B cell (primary cell): Measurements from ENCODE around the gene NPTN. TPM values are rescaled to one million over a fixed set of nuclear protein-coding genes. Genes with fewer than 3 reads are reported as not detected.

Experiments used
- ATAC-seq: fragments of 200-7000 bp; cut with Tn5 transposase; one replicate; pipeline ENCODE4 v1.10.0; 2021; ENCODE audit warnings: low read depth, mild to moderate bottlenecking, moderate number of reproducible peaks, moderate library complexity
- CTCF ChIA-PET: fragments of 350-600 bp; sonication (Branson Sonifier 250); formaldehyde crosslinking; loops from one replicate; lab custom pipeline; 2021; ENCODE audit warnings: antibody characterized with exemption, inconsistent platforms; lab: Charles Lee
- POLR2A ChIA-PET: fragments of 350-600 bp; sonication (Branson Sonifier 250); formaldehyde crosslinking; loops from one replicate; lab custom pipeline; 2021; ENCODE audit warnings: antibody characterized with exemption; lab: Charles Lee
- DNase-seq: peaks from one replicate; pipeline ENCODE4 v3.0.0; 2013
- H2AFZ ChIP-seq: 2 replicates; pipeline ENCODE4 v1.6.1; 2012; ENCODE audit warnings: mild to moderate bottlenecking, low read depth, low read length; ENCODE audit not compliant: insufficient read depth, poor library complexity, severe bottlenecking
- H3K27ac ChIP-seq, 2 donors: 1 replicate in 1 of 2; 2 replicates in 1 of 2; pipeline ENCODE4 v1.5.1; 2012 to 2013; ENCODE audit warnings: low read length in 2 of 2, mild to moderate bottlenecking in 2 of 2, moderate library complexity in 1 of 2
- H3K27me3 ChIP-seq, 4 experiments: fragments of 200-600 bp in 1 of 4; sonication (generic) in 1 of 4; replicated peaks in 1 of 4; 1 replicate in 2 of 4; 2 replicates in 2 of 4; pipeline versions ENCODE4 v1.6.1 to v1.7.0; 2013 to 2016; ENCODE audit warnings: low read length in 3 of 4, mild to moderate bottlenecking in 2 of 4, mixed read lengths in 1 of 4, moderate library complexity in 1 of 4; ENCODE audit not compliant: insufficient read depth in 4 of 4, control insufficient read depth in 3 of 4; ENCODE audit errors: control extremely low read depth in 1 of 4
- H3K36me3 ChIP-seq, 2 experiments: replicated peaks in 1 of 2; 1 replicate in 1 of 2; 2 replicates in 1 of 2; pipeline versions ENCODE4 v1.6.1 to v1.7.1; 2013; ENCODE audit warnings: low read length in 1 of 2; ENCODE audit not compliant: insufficient read depth in 2 of 2, control insufficient read depth in 1 of 2; ENCODE audit errors: control extremely low read depth in 1 of 2, extremely low read depth in 1 of 2
- H3K4me1 ChIP-seq, 2 donors: fragments of 200-600 bp in 1 of 2; sonication (generic) in 1 of 2; 1 replicate in 1 of 2; 2 replicates in 1 of 2; pipeline versions ENCODE4 v1.5.1 to v1.6.1; 2013 to 2017; ENCODE audit warnings: low read length in 2 of 2; ENCODE audit not compliant: control insufficient read depth in 2 of 2, insufficient read depth in 2 of 2
- H3K4me2 ChIP-seq: replicated peaks from 2 replicates; pipeline ENCODE3; 2012; ENCODE audit warnings: mild to moderate bottlenecking, low read depth, low read length; ENCODE audit not compliant: poor library complexity, severe bottlenecking
- H3K4me3 ChIP-seq, 5 experiments: fragments of 200-600 bp in 1 of 5; sonication (generic) in 1 of 5; 1 replicate in 3 of 5; 2 replicates in 2 of 5; pipeline versions ENCODE4 v1.5.1 to v1.7.0; 2011 to 2016; ENCODE audit warnings: low read length in 4 of 5, mild to moderate bottlenecking in 4 of 5, low read depth in 2 of 5, control low read depth in 1 of 5, moderate library complexity in 1 of 5; ENCODE audit not compliant: insufficient read depth in 1 of 5; ENCODE audit errors: control extremely low read depth in 1 of 5, extremely low read depth in 1 of 5
- H3K79me2 ChIP-seq: fragments of 200-600 bp; sonication (generic); one replicate; pipeline ENCODE4 v1.6.0; 2016; ENCODE audit warnings: low read length; ENCODE audit not compliant: control insufficient read depth, insufficient read depth
- H3K9ac ChIP-seq: fragments of 200-600 bp; sonication (generic); 2 replicates; pipeline ENCODE4 v1.6.1; 2017; ENCODE audit warnings: mild to moderate bottlenecking, low read length, moderate library complexity
- H3K9me3 ChIP-seq, 3 donors: one replicate each; pipeline versions ENCODE4 v1.6.1 to v1.7.1; 2013; ENCODE audit warnings: low read length in 2 of 3; ENCODE audit not compliant: control insufficient read depth in 2 of 3, insufficient read depth in 1 of 3; ENCODE audit errors: control extremely low read depth in 1 of 3
- H4K20me1 ChIP-seq: 2 replicates; pipeline ENCODE4 v1.6.0; 2012; ENCODE audit warnings: mild to moderate bottlenecking, low read length; ENCODE audit not compliant: insufficient read depth, control insufficient read depth, poor library complexity, severe bottlenecking
- H3K27ac Mint-ChIP-seq: one replicate; pipeline ENCODE4 v1.8.0; 2021; ENCODE audit warnings: mixed read lengths
- H3K27me3 Mint-ChIP-seq: one replicate; pipeline ENCODE4 v1.8.0; 2021; ENCODE audit warnings: mixed read lengths
- H3K4me1 Mint-ChIP-seq: one replicate; pipeline ENCODE4 v1.8.0; 2021; ENCODE audit warnings: mixed read lengths
- H3K4me3 Mint-ChIP-seq: one replicate; pipeline ENCODE4 v1.8.0; 2021; ENCODE audit warnings: mixed read lengths
- H3K9me3 Mint-ChIP-seq: one replicate; pipeline ENCODE4 v1.8.0; 2022; ENCODE audit warnings: mixed read lengths; ENCODE audit not compliant: insufficient read depth
- EZH2 ChIP-seq: IDR thresholded peaks from 2 replicates; pipeline ENCODE4 v1.6.1; 2012; ENCODE audit warnings: borderline replicate concordance, low read depth, mild to moderate bottlenecking, moderate library complexity, low read length; ENCODE audit not compliant: insufficient read depth, poor library complexity, severe bottlenecking
- WGBS: methylation state at CpG from one replicate; pipeline ENCODE4 v1.1.5; 2013; ENCODE audit warnings: missing lambda C conversion rate; ENCODE audit not compliant: insufficient coverage; 5-methylcytosine and 5-hydroxymethylcytosine counted together
- intact Hi-C: fragments of 100-400 bp; cut with micrococcal nuclease; formaldehyde crosslinking; loops from one replicate; pipeline ENCODE4 v1.10.0; 2022
- polyA plus RNA-seq: library from polyadenylated mRNA; depleted of rRNA; stranded (reverse); fragments of >200 nt; gene quantifications from 2 replicates; pipeline ENCODE4 v1.2.3, GENCODE V29; 2012
- total RNA-seq, 2 donors: library from RNA; stranded (reverse); fragments of 120-200 nt in 1 of 2; gene quantifications; 1 replicate in 1 of 2; 2 replicates in 1 of 2; pipeline versions ENCODE4 v1.2.3 to v1.2.4, GENCODE V29; 2013 to 2022
- TF ChIP-seq, protein P1 (sequence below): fragments of 200-600 bp; IDR thresholded peaks from one replicate; pipeline ENCODE4 v1.8.0; 2022; ENCODE audit warnings: antibody characterized with exemption, mild to moderate bottlenecking

NPTN gene
- total and polyA plus RNA-seq, 2 donors (not counting 1 experiment from before 2014, with no cell fraction given) = 23.5 to 40.5 TPM

DNA sequence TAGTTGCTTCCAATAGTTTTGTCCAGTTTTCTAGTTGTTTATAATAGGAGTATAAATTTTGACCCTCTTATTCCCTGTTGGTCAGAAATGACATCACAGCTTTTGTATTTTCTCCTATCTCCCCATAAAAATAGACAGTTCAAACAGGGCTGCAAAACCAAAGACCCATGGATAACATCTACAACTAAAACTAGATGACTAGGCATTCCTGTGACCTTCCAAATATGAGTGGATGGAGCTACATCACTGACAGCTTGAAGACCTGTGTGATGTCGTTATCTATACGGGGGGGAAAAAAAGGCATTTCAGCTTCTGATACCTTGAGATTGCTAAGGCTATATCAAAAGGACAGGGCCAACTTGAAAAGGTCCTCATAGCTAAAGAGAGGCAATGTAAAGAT is 105.6 kb downstream of the NPTN start:
- WGBS = 96% methylated on average over 2 of the region's 2 CpGs
- no peak overlapping the region for H3K27ac Mint-ChIP-seq
- CTCF ChIA-PET = interaction anchor here (0.6 kb wide), 1 partner anchor 107 kb away, joined by 3 read pairs; no protein-coding TSS in a partner anchor

DNA sequence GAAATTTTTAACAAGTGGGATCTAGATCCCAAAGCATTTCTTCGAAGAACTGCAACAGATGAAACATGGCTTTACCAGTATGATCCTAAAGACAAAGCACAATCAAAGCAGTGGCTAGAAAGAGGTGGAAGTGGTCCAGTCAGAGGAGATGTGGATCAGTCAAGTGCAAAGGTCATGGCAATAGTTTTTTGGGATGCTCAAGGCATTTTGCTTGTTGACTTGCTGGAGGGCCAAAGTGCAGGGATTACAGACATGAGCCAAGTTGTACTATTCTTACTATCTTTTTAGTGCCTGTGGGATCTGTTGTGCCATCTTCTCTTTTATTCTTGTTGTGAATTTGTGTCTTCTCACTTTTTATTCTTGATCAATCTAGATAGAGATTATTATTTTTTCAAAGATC is 108.3 kb downstream of the NPTN start:
- ChIA-PET CTCF (no interaction called here), POLR2A (no interaction called here)
- Mint-ChIP-seq H3K4me1 (no peaks in the 10 kb centered on the region), H3K4me3 (no peak overlapping the region), H3K27ac (no peak overlapping the region), H3K9me3 (no peaks in the 10 kb centered on the region), H3K27me3 (peaks cover 23% of the 10 kb centered on the region)
- Histone ChIP-seq H3K36me3 (no peaks in the 10 kb centered on the region), H3K27me3 (no peaks in the 10 kb centered on the region), H2AFZ (no peak overlapping the region), H3K4me1 (no peaks in the 10 kb centered on the region), H3K4me3 (no peak overlapping the region), H3K9me3 (no peaks in the 10 kb centered on the region), H3K4me2 (no peak overlapping the region), H4K20me1 (no peaks in the 10 kb centered on the region), H3K27ac (no peak overlapping the region), H3K79me2 (no peaks in the 10 kb centered on the region), H3K9ac (no peak overlapping the region)
- ATAC-seq (no peak), DNase-seq (no peak)
- TF ChIP-seq, protein P1, sequence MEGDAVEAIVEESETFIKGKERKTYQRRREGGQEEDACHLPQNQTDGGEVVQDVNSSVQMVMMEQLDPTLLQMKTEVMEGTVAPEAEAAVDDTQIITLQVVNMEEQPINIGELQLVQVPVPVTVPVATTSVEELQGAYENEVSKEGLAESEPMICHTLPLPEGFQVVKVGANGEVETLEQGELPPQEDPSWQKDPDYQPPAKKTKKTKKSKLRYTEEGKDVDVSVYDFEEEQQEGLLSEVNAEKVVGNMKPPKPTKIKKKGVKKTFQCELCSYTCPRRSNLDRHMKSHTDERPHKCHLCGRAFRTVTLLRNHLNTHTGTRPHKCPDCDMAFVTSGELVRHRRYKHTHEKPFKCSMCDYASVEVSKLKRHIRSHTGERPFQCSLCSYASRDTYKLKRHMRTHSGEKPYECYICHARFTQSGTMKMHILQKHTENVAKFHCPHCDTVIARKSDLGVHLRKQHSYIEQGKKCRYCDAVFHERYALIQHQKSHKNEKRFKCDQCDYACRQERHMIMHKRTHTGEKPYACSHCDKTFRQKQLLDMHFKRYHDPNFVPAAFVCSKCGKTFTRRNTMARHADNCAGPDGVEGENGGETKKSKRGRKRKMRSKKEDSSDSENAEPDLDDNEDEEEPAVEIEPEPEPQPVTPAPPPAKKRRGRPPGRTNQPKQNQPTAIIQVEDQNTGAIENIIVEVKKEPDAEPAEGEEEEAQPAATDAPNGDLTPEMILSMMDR = no peak
- no peak for TF ChIP-seq EZH2
- WGBS = 100% methylated on average over 1 of the region's 1 CpG
- intact Hi-C loops = no loop called here

More for the DNA sequence above, 105.6 kb downstream of the NPTN start:
- POLR2A ChIA-PET = no interaction called here
- peaks cover 23% of the 10 kb centered on the region for H3K27me3 Mint-ChIP-seq
- Histone ChIP-seq H3K79me2 (no peaks in the 10 kb centered on the region), H3K36me3 (no peaks in the 10 kb centered on the region), H3K4me2 (no peak overlapping the region), H3K4me1 (no peaks in the 10 kb centered on the region), H2AFZ (no peak overlapping the region), H3K4me3 (no peak overlapping the region), H3K27ac (no peak overlapping the region), H4K20me1 (no peaks in the 10 kb centered on the region), H3K9ac (no peak overlapping the region), H3K9me3 (no peaks in the 10 kb centered on the region), H3K27me3 (no peaks in the 10 kb centered on the region)
- TF ChIP-seq, protein P1 = no peak
- no peak for TF ChIP-seq EZH2
- intact Hi-C loops = no loop called here
- H3K4me3 Mint-ChIP-seq = no peak overlapping the region
- no peaks in the 10 kb centered on the region for H3K4me1 Mint-ChIP-seq
- H3K9me3 Mint-ChIP-seq = no peaks in the 10 kb centered on the region
- DNase-seq (no peak), ATAC-seq (no peak)
